ENCODE measurements around the gene JAK1. TPM values are rescaled to one million over a fixed set of nuclear protein-coding genes. Genes with fewer than 3 reads are reported as not detected.

The JAK1 gene
- total RNA-seq, 2 donors from 2014 or later, result 73.2 to 101 TPM

DNA sequence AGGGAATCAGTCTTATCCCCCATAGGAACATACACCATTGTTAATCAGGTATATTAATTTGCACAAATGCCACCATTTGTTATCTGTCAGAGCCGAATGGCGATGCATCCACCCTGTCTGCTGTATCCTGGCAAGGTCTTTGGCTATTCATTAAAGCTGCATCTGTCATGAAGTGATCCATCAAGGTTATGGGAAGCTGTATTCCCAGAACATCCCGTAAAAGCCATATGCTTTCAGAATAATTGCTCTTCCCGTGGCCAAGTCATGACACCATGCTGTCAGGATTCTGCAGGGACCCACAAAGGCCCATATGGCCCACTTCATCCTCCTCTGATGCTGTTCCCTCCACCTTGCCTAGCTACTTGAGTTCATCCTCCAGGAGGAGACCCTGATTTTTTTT lies 117.5 kb downstream of the JAK1 start:
- H3K4me3 ChIP-seq, result no peak overlapping the region
- H3K9ac ChIP-seq (ENCODE audit: low read depth in 2 of 2, low read length in 2 of 2), result no peak overlapping the region
- H3K4me1 ChIP-seq, result no peaks in the 10 kb centered on the region
- H3K27me3 ChIP-seq, result no peaks in the 10 kb centered on the region
- H3K27ac ChIP-seq, result no peak overlapping the region
- no peak for DNase-seq
- intact Hi-C loops (cut with DNase I), result no loop called here
- TF ChIP-seq CTCF (IDR thresholded peaks at IDR 0.05), result no peak
- H3K36me3 ChIP-seq, result no peaks in the 10 kb centered on the region
- H3K9me3 ChIP-seq, result no peaks in the 10 kb centered on the region

DNA sequence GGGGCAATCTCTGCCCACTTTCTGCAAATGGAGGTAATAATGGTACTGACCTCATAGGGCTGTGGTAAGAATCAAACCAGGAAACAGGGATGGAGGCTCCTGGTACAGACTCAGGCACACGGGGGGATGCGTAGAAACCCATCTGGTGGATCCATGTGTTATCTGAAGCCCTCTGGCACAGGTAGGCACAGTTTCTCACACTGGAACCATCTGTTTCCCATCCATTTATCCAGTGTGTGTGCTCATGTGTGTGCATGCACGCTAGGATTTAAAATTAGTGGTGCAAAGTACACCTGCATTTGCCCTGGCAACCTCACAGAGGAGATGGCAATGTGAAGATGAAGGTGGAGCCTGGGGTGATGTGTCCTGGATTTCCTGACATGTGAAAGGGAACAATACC lies 118.2 kb downstream of the JAK1 start:
- no peak for TF ChIP-seq CTCF (IDR thresholded peaks at IDR 0.05)
- no peaks in the 10 kb centered on the region for H3K9me3 ChIP-seq
- intact Hi-C loops (cut with DNase I), result no loop called here
- H3K36me3 ChIP-seq, result no peaks in the 10 kb centered on the region
- no peaks in the 10 kb centered on the region for H3K27me3 ChIP-seq
- H3K4me3 ChIP-seq, result no peak overlapping the region
- no peak for DNase-seq
- H3K4me1 ChIP-seq, result no peaks in the 10 kb centered on the region
- no peak overlapping the region for H3K9ac ChIP-seq (ENCODE audit: low read depth in 2 of 2, low read length in 2 of 2)
- H3K27ac ChIP-seq, result no peak overlapping the region

GRCh38 chr1:64847666-64848065 lies 118.7 kb downstream of the JAK1 start:
- no peak for DNase-seq
- H3K9me3 ChIP-seq, result no peaks in the 10 kb centered on the region
- H3K4me1 ChIP-seq, result no peaks in the 10 kb centered on the region
- H3K27me3 ChIP-seq, result no peaks in the 10 kb centered on the region
- no peak overlapping the region for H3K27ac ChIP-seq
- intact Hi-C loops (cut with DNase I), result no loop called here
- no peak overlapping the region for H3K4me3 ChIP-seq
- no peak overlapping the region for H3K9ac ChIP-seq (ENCODE audit: low read depth in 2 of 2, low read length in 2 of 2)
- H3K36me3 ChIP-seq, result no peaks in the 10 kb centered on the region
- no peak for TF ChIP-seq CTCF (IDR thresholded peaks at IDR 0.05)

DNA sequence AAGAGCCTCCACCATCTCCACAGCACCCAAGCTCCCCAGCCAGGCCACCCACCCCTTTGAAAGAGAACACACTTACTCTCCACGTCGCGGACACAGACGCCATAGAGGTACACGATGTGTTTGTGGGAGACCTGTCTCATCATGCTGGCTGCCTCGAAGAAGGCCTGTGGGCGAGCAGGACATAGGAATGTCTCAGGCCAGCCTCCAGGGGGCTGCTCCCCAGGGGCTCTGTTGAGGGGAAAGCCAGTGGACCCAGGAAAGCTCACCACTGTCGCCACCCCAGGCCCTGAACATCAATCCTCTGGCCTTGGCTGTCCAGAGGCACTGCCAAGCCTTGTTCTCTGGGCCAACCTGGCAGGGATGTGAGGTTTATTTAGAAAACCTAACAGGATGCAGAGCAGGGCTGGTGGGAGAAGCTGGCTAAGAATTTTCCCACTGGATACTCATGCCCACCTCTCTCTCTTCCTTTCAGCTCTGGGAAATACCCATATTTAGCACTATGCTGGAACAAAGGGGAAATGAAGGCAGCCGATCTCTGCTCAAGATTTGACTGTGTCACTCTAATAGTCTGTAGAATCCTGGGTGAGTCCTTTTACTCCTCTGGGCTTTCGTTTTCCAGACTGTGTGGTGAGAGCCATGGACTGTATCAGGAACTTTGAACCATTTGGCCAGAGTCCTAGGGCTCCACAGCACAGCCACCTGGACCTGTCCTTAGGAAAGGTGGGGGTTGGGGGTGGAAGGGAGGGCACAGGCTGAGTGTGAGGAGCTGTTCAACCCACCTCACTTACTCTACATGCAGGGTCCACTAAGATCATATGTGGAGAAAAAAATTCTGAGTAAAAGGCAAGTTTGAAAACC lies 119.5 kb downstream of the JAK1 start:
- no peaks in the 10 kb centered on the region for H3K9me3 ChIP-seq
- no peak overlapping the region for H3K9ac ChIP-seq (ENCODE audit: low read depth in 2 of 2, low read length in 2 of 2)
- intact Hi-C loops (cut with DNase I), result no loop called here
- no peak overlapping the region for H3K27ac ChIP-seq
- no peak for DNase-seq
- H3K27me3 ChIP-seq, result no peaks in the 10 kb centered on the region
- no peaks in the 10 kb centered on the region for H3K4me1 ChIP-seq
- no peaks in the 10 kb centered on the region for H3K36me3 ChIP-seq
- no peak overlapping the region for H3K4me3 ChIP-seq
- TF ChIP-seq CTCF (IDR thresholded peaks at IDR 0.05), result no peak

- H3K36me3 ChIP-seq, result no peaks in the 10 kb centered on the region
- H3K9ac ChIP-seq (ENCODE audit: low read depth in 2 of 2, low read length in 2 of 2), result no peak overlapping the region
- no peaks in the 10 kb centered on the region for H3K27me3 ChIP-seq
- no peaks in the 10 kb centered on the region for H3K9me3 ChIP-seq
- intact Hi-C loops (cut with DNase I), result no loop called here
- no peak for TF ChIP-seq CTCF (IDR thresholded peaks at IDR 0.05)
- DNase-seq, result no peak
- H3K4me3 ChIP-seq, result no peak overlapping the region
- no peaks in the 10 kb centered on the region for H3K4me1 ChIP-seq
- no peak overlapping the region for H3K27ac ChIP-seq
These were observed 120.4 kb downstream of the JAK1 start for GRCh38 chr1:64845831-64846425.

All from colonic mucosa (tissue), 4 donors.